A549 (cell line): ENCODE data around the gene VCL. TPM values are rescaled to one million over a fixed set of nuclear protein-coding genes. Genes with fewer than 3 reads are reported as not detected.

Source experiments
- ATAC-seq, 2 experiments: fragments of 200-7000 bp in 1 of 2; fragments of >200 bp in 1 of 2; cut with Nextera tagmentation in 1 of 2; cut with Tn5 transposase in 1 of 2; 3 replicates each; pipeline versions ENCODE4 v1.8.0 to v1.9.1; 2018 to 2020; ENCODE audit warnings: mild to moderate bottlenecking in 1 of 2, moderate library complexity in 1 of 2
- CTCF ChIA-PET: fragments of 300-600 bp; sonication (Branson Sonifier 250); formaldehyde crosslinking; extraction: SDS; loops from one replicate; lab custom pipeline; 2021; ENCODE audit warnings: antibody characterized with exemption, inconsistent platforms; lab: Yijun Ruan, JAX
- POLR2A ChIA-PET: fragments of 350-600 bp; formaldehyde crosslinking; extraction: SDS; loops from one replicate; lab custom pipeline; 2021; ENCODE audit warnings: antibody characterized with exemption, inconsistent platforms; lab: Yijun Ruan, JAX
- DNase-seq, 2 experiments: peaks; one replicate each; pipeline versions ENCODE4 v3.0.0 to v3.0.0-alpha.2; 2011 to 2016; ENCODE audit warnings: low read depth in 1 of 2, low spot score in 1 of 2
- FAIRE-seq: peaks from 2 replicates; lab custom pipeline; 2011; peaks lifted over from hg19 to GRCh38; lab: Jason Lieb, UNC
- H3K27ac ChIP-seq, 2 experiments: fragments of >200 bp; sonication (Bioruptor Twin); formaldehyde crosslinking; 3 replicates each; pipeline ENCODE4 v1.5.1; 2016 to 2017
- H3K4me1 ChIP-seq: fragments of >200 bp; sonication (Bioruptor Twin); formaldehyde crosslinking; 3 replicates; pipeline ENCODE4 v1.6.1; 2016
- H3K4me2 ChIP-seq: fragments of >200 bp; sonication (Bioruptor Twin); formaldehyde crosslinking; 3 replicates; pipeline ENCODE4 v1.6.1; 2016
- H3K4me3 ChIP-seq: fragments of >200 bp; sonication (Bioruptor Twin); formaldehyde crosslinking; 3 replicates; pipeline ENCODE4 v1.5.1; 2016
- H3K9me3 ChIP-seq: fragments of >200 bp; sonication (Bioruptor Twin); formaldehyde crosslinking; 3 replicates; pipeline ENCODE4 v1.6.1; 2016
- BCL3 ChIP-seq: fragments of >200 bp; sonication (Bioruptor Twin); formaldehyde crosslinking; IDR thresholded peaks from 3 replicates; pipeline ENCODE4 v1.6.1; 2016
- EHF ChIP-seq: fragments of 250-450 bp; sonication (Bioruptor Pico); IDR thresholded peaks from 2 replicates; pipeline ENCODE4 v1.5.0; 2020; ENCODE audit warnings: mild to moderate bottlenecking
- EHMT2 ChIP-seq: fragments of 200-600 bp; sonication (generic); IDR thresholded peaks from 2 replicates; pipeline ENCODE4 v1.6.1; 2016; ENCODE audit warnings: antibody characterized with exemption, low read depth, mild to moderate bottlenecking, moderate library complexity
- ESRRA ChIP-seq: fragments of 150-350 bp; IDR thresholded peaks from 2 replicates; pipeline ENCODE4 v1.6.1; 2014; ENCODE audit warnings: mild to moderate bottlenecking, low read length, borderline replicate concordance
- HOXA7 ChIP-seq: fragments of 250-450 bp; sonication (Bioruptor Pico); IDR thresholded peaks from 2 replicates; pipeline ENCODE4 v1.5.0; 2020; ENCODE audit warnings: mild to moderate bottlenecking, moderate library complexity
- JUN ChIP-seq, 2 experiments: fragments of >200 bp; sonication (Bioruptor Twin); formaldehyde crosslinking; IDR thresholded peaks; 2 replicates in 1 of 2; 3 replicates in 1 of 2; pipeline ENCODE4 v1.6.1; 2016 to 2017
- KDM1A ChIP-seq: fragments of 200-600 bp; sonication (generic); IDR thresholded peaks from 2 replicates; pipeline ENCODE4 v1.6.1; 2016; ENCODE audit warnings: low read depth, mild to moderate bottlenecking
- KDM5A ChIP-seq: fragments of 200-600 bp; sonication (generic); IDR thresholded peaks from 2 replicates; pipeline ENCODE4 v1.6.1; 2016; ENCODE audit warnings: antibody characterized with exemption, mild to moderate bottlenecking
- MAZ ChIP-seq: fragments of 150-350 bp; IDR thresholded peaks from 2 replicates; pipeline ENCODE4 v1.6.1; 2014; ENCODE audit warnings: antibody characterized with exemption, low read depth, low read length, borderline replicate concordance
- PHF8 ChIP-seq: fragments of 200-600 bp; sonication (generic); IDR thresholded peaks from 2 replicates; pipeline ENCODE4 v1.6.1; 2016; ENCODE audit warnings: low read depth, mild to moderate bottlenecking, antibody characterized with exemption, moderate library complexity, borderline replicate concordance
- POLR2A ChIP-seq: IDR thresholded peaks from 2 replicates; pipeline ENCODE4 v1.6.1; 2012; ENCODE audit warnings: mild to moderate bottlenecking, low read length
- POLR2AphosphoS2 ChIP-seq: conservative IDR thresholded peaks from 2 replicates; pipeline ENCODE4 v1.6.1; 2012; ENCODE audit warnings: low read length, improper control_type of control experiment, inconsistent platforms
- RAD21 ChIP-seq, 2 experiments: fragments of >200 bp in 1 of 2; sonication (Bioruptor Twin) in 1 of 2; formaldehyde crosslinking in 1 of 2; IDR thresholded peaks in 1 of 2; conservative IDR thresholded peaks in 1 of 2; 2 replicates in 1 of 2; 3 replicates in 1 of 2; pipeline ENCODE4 v1.6.1; 2012 to 2018; ENCODE audit warnings: inconsistent platforms in 1 of 2
- RARB ChIP-seq: fragments of 250-450 bp; sonication (Bioruptor Pico); IDR thresholded peaks from 2 replicates; pipeline ENCODE4 v1.8.0; 2021; ENCODE audit warnings: mild to moderate bottlenecking, moderate library complexity
- RNF2 ChIP-seq: fragments of 200-600 bp; sonication (generic); IDR thresholded peaks from 2 replicates; pipeline ENCODE4 v1.6.1; 2016; ENCODE audit warnings: low read depth, mild to moderate bottlenecking, antibody characterized with exemption, moderate library complexity, borderline replicate concordance
- ZC3H11A ChIP-seq: fragments of 450-650 bp; IDR thresholded peaks from 2 replicates; pipeline ENCODE4 v1.6.1; 2014; ENCODE audit warnings: antibody characterized with exemption, mild to moderate bottlenecking
- ZFP36 ChIP-seq: fragments of 450-650 bp; IDR thresholded peaks from 2 replicates; pipeline ENCODE4 v1.6.1; 2014; ENCODE audit warnings: borderline replicate concordance; ENCODE audit not compliant: partially characterized antibody
- WGBS: methylation state at CpG from one replicate; pipeline ENCODE4 v1.1.6; 2017; ENCODE audit errors: missing lambda C conversion rate; 5-methylcytosine and 5-hydroxymethylcytosine counted together
- polyA minus RNA-seq: library from RNA; depleted of rRNA, polyadenylated mRNA; stranded (reverse); fragments of >200 nt; gene quantifications from 2 replicates; pipeline ENCODE4 v1.2.3, GENCODE V29; 2011; rRNA and poly(A)+ RNA removed
- polyA plus RNA-seq, 4 experiments: library from polyadenylated mRNA; depleted of rRNA in 3 of 4; stranded (reverse); fragments of >200 nt; fragmentation: RNase III in 1 of 4; extraction: RNeasy Plus Mini Kit Qiagen cat#74134 plus additional on column Dnase treatment in 1 of 4; gene quantifications; 2 replicates in 3 of 4; 3 replicates in 1 of 4; pipeline ENCODE4 v1.2.3, GENCODE V29; 2011 to 2017
- TF ChIP-seq, protein P1 (sequence below): IDR thresholded peaks from 2 replicates; pipeline ENCODE4 v1.6.1; 2012
- TF ChIP-seq, protein P2 (sequence below): fragments of 200-600 bp; sonication (generic); IDR thresholded peaks from 2 replicates; pipeline ENCODE4 v1.6.1; 2016; ENCODE audit warnings: antibody characterized with exemption, mild to moderate bottlenecking, moderate library complexity

Gene VCL
- polyA plus RNA-seq (2011; rRNA removed): 101 and 112 TPM in 2 replicates
- 42.5 and 49.4 TPM in 2 replicates for polyA plus RNA-seq (2012; cell fraction: cytosol; rRNA removed)
- polyA plus RNA-seq (2012; cell fraction: nucleus; rRNA removed): 139 and 188 TPM in 2 replicates
- polyA plus RNA-seq (2017; fragmentation: RNase III; extraction: RNeasy Plus Mini Kit Qiagen cat#74134 plus additional on column Dnase treatment): 111 to 119 TPM (median 112 TPM) in 3 replicates
- polyA minus RNA-seq: 89.4 and 90.1 TPM in 2 replicates

DNA sequence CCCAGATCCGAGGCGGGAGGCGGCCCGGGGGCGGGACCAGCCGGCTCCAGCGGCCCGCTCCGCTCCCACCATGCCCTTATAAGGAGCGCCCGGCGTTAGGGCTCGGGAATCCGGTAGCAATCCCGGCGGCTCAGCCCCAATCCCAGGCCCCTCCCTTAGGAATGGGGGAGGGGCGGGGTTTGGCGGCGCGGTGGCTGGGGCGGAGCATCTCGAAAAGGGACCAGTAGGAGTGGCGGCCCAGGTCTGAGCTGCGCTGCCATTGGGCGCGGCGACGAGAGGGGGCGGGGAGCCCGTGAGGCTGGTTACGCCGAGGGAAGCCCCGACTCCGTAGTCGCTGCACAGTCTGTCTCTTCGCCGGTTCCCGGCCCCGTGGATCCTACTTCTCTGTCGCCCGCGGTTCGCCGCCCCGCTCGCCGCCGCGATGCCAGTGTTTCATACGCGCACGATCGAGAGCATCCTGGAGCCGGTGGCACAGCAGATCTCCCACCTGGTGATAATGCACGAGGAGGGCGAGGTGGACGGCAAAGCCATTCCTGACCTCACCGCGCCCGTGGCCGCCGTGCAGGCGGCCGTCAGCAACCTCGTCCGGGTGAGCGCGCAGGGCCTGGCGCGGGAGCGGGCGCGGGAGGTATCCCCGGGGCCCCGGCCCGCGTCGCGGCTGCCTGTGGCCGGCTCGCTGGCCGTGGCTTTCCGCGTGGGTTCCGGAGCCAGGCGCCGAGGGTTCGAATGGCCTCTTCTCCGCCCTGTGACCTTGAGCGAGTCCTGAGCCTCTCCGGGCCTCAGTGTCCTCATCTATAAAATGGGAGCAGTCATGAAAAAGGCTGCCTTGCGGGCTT is at the start of gene VCL:
Gene VCL (plus strand): TSS at position 330 of the 836 bp plus-strand sequence. CDS start 92 bp downstream, at position 422.
- POLR2A ChIA-PET: interaction anchor here (0.5 to 1.5 kb wide), 6 partner anchors 13 to 103 kb away, joined by 3 to 5 read pairs (median 4); no protein-coding TSS in a partner anchor
- Histone ChIP-seq H3K4me2 (peak within 1 kb of the TSS; percentile 93), H3K9me3 (no peaks in the 10 kb centered on the region), H3K4me3 (peak within 1 kb of the TSS; percentile 97), H3K4me1 (peaks cover 36% of the 10 kb centered on the region), H3K27ac (peak within 1 kb of the TSS; percentile 95)
- 2% methylated on average over 21 of the region's 92 CpGs for WGBS
- peak; percentile 91; the same call in 2 of the 3 replicates for TF ChIP-seq BCL3
- TF ChIP-seq RAD21 (conservative IDR thresholded peaks at IDR 0.05 in 1 of 2, IDR thresholded peaks at IDR 0.05 in 1 of 2): 0 out of 5 replicates have a peak, but pooled peaks of 1 of the 2 experiments have one; percentile 16
- TF ChIP-seq PHF8: peak; percentile 92
- TF ChIP-seq, protein P1, sequence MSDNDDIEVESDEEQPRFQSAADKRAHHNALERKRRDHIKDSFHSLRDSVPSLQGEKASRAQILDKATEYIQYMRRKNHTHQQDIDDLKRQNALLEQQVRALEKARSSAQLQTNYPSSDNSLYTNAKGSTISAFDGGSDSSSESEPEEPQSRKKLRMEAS: peak; percentile 45
- no peak for TF ChIP-seq RNF2
- no peak for TF ChIP-seq RARB (CRISPR knock-in tag)
- no peak for TF ChIP-seq HOXA7 (CRISPR knock-in tag)
- TF ChIP-seq, protein P2, sequence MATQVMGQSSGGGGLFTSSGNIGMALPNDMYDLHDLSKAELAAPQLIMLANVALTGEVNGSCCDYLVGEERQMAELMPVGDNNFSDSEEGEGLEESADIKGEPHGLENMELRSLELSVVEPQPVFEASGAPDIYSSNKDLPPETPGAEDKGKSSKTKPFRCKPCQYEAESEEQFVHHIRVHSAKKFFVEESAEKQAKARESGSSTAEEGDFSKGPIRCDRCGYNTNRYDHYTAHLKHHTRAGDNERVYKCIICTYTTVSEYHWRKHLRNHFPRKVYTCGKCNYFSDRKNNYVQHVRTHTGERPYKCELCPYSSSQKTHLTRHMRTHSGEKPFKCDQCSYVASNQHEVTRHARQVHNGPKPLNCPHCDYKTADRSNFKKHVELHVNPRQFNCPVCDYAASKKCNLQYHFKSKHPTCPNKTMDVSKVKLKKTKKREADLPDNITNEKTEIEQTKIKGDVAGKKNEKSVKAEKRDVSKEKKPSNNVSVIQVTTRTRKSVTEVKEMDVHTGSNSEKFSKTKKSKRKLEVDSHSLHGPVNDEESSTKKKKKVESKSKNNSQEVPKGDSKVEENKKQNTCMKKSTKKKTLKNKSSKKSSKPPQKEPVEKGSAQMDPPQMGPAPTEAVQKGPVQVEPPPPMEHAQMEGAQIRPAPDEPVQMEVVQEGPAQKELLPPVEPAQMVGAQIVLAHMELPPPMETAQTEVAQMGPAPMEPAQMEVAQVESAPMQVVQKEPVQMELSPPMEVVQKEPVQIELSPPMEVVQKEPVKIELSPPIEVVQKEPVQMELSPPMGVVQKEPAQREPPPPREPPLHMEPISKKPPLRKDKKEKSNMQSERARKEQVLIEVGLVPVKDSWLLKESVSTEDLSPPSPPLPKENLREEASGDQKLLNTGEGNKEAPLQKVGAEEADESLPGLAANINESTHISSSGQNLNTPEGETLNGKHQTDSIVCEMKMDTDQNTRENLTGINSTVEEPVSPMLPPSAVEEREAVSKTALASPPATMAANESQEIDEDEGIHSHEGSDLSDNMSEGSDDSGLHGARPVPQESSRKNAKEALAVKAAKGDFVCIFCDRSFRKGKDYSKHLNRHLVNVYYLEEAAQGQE: peak; percentile 37; the same call in 1 of the 2 replicates
- peak; percentile 80 for TF ChIP-seq ZFP36
- peak; percentile 74 to 97; a peak in 4 of 5 replicates for TF ChIP-seq JUN (IDR thresholded peaks at IDR 0.05)
- TF ChIP-seq KDM1A: peak; percentile 84; the same call in 1 of the 2 replicates
- no peak for TF ChIP-seq KDM5A
- peak; percentile 99 for TF ChIP-seq POLR2A
- peak; percentile 93; the same call in 1 of the 2 replicates for TF ChIP-seq MAZ
- no peak for TF ChIP-seq POLR2AphosphoS2
- no peak for TF ChIP-seq EHF
- peak; percentile 95 for TF ChIP-seq ESRRA
- ATAC-seq: peak; percentile 94 to 95
- DNase-seq: peak; percentile 86 to 98
- FAIRE-seq: no peak
- CTCF ChIA-PET: interaction anchor here (0.6 to 4.7 kb wide), 7 partner anchors 15 to 111 kb away, joined by 3 to 18 read pairs (median 12); no protein-coding TSS in a partner anchor

GRCh38 chr10:73948947-73949633 is 48.8 kb upstream of the VCL start:
- DNase-seq (no peak), FAIRE-seq (no peak), ATAC-seq (no peak)
- no peaks in the 10 kb centered on the region for H3K9me3 ChIP-seq
- WGBS: 84% methylated on average over 10 of the region's 10 CpGs
- H3K4me1 ChIP-seq: no peaks in the 10 kb centered on the region
- ChIA-PET CTCF (interaction anchor here (1.5 to 31.6 kb wide), 3 partner anchors 8 to 59 kb away, joined by 6 to 936 read pairs (median 13); no protein-coding TSS in a partner anchor), POLR2A (no interaction called here)
- TF ChIP-seq ZC3H11A (peak; percentile 80), EHMT2 (no peak)
- no peak overlapping the region for H3K4me2 ChIP-seq
- no peak overlapping the region for H3K27ac ChIP-seq
- no peak overlapping the region for H3K4me3 ChIP-seq
